PFSK-1 (cell line): ENCODE results near the gene NR6A1.

Source experiments
- FOXP2 ChIP-seq: optimal IDR thresholded peaks from 2 replicates; pipeline ENCODE3; 2011; ENCODE audit warnings: borderline replicate concordance, control low read depth, inconsistent platforms; ENCODE audit not compliant: insufficient read depth; ENCODE audit errors: extremely low read length, extremely low read depth
- POLR2AphosphoS5 ChIP-seq: IDR thresholded peaks from 2 replicates; pipeline ENCODE4 v1.6.1; 2012; ENCODE audit warnings: low read depth, mild to moderate bottlenecking, control low read depth, low read length, moderate library complexity
- SIN3A ChIP-seq: IDR thresholded peaks from 2 replicates; pipeline ENCODE4 v1.6.1; 2012; ENCODE audit warnings: mild to moderate bottlenecking, low read length, moderate library complexity, borderline replicate concordance; ENCODE audit not compliant: insufficient read depth
- TAF1 ChIP-seq: IDR thresholded peaks from 2 replicates; pipeline ENCODE4 v1.6.1; 2012; ENCODE audit warnings: low read length, control low read depth, borderline replicate concordance; ENCODE audit not compliant: insufficient read depth
- TF ChIP-seq, protein P1 (sequence below), 2 experiments: IDR thresholded peaks; 2 replicates each; pipeline versions ENCODE4 v1.6.1 to v1.8.0; 2011 to 2012; ENCODE audit warnings: low read depth in 2 of 2, low read length in 2 of 2, control low read depth in 1 of 2, inconsistent platforms in 1 of 2, mild to moderate bottlenecking in 1 of 2, moderate library complexity in 1 of 2; ENCODE audit not compliant: insufficient read depth in 1 of 2

NR6A1 gene

DNA sequence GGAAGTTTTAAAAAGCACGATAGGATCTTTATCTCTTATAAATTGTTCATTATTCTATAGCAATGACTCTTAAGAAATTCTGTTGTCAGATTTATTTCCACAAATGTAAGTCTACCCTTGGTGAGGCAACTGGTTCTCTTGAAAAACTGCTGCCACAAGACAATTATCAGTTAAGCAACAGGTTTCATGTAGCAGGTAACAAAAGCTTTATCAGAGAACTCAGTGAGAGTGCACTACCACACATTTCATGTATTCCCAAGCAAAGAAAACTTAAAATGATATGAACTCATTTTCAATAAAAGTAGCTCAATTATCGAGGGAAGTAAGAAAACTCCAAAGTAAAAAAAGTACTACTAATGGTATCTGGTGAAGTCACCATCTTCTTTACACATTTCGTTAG is 9.4 kb downstream of the NR6A1 start:
- no peak for TF ChIP-seq POLR2AphosphoS5
- TF ChIP-seq SIN3A = no peak
- TF ChIP-seq TAF1 = no peak
- TF ChIP-seq, protein P1, sequence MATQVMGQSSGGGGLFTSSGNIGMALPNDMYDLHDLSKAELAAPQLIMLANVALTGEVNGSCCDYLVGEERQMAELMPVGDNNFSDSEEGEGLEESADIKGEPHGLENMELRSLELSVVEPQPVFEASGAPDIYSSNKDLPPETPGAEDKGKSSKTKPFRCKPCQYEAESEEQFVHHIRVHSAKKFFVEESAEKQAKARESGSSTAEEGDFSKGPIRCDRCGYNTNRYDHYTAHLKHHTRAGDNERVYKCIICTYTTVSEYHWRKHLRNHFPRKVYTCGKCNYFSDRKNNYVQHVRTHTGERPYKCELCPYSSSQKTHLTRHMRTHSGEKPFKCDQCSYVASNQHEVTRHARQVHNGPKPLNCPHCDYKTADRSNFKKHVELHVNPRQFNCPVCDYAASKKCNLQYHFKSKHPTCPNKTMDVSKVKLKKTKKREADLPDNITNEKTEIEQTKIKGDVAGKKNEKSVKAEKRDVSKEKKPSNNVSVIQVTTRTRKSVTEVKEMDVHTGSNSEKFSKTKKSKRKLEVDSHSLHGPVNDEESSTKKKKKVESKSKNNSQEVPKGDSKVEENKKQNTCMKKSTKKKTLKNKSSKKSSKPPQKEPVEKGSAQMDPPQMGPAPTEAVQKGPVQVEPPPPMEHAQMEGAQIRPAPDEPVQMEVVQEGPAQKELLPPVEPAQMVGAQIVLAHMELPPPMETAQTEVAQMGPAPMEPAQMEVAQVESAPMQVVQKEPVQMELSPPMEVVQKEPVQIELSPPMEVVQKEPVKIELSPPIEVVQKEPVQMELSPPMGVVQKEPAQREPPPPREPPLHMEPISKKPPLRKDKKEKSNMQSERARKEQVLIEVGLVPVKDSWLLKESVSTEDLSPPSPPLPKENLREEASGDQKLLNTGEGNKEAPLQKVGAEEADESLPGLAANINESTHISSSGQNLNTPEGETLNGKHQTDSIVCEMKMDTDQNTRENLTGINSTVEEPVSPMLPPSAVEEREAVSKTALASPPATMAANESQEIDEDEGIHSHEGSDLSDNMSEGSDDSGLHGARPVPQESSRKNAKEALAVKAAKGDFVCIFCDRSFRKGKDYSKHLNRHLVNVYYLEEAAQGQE (IDR thresholded peaks at IDR 0.05; ENCODE audit: insufficient read depth in 1 of 2, low read depth in 2 of 2, low read length in 2 of 2) = no peak
- TF ChIP-seq FOXP2 = no peak

DNA sequence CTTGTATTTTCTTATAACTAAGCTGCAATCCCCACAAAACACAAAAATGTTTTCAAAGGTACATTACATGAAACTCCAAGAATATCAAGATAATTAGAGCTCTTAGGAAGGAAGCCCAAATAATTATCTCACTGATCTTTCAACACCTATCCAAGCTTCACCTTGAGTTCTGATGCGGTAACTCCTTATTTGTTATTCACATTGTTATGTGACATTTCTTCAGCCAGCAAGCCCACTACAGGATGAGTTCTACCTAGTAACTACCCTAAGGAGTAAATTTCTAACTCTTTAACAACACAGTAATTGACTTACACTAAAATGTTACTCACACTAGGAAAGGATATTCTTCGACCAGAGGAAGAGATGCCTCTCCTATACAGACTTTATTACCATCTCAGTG is 9.9 kb downstream of the NR6A1 start:
- TF ChIP-seq, protein P1 (IDR thresholded peaks at IDR 0.05; ENCODE audit: insufficient read depth in 1 of 2, low read depth in 2 of 2, low read length in 2 of 2) = no peak
- TF ChIP-seq FOXP2 = no peak
- TF ChIP-seq TAF1 = no peak
- TF ChIP-seq POLR2AphosphoS5 = no peak
- TF ChIP-seq SIN3A = no peak

DNA sequence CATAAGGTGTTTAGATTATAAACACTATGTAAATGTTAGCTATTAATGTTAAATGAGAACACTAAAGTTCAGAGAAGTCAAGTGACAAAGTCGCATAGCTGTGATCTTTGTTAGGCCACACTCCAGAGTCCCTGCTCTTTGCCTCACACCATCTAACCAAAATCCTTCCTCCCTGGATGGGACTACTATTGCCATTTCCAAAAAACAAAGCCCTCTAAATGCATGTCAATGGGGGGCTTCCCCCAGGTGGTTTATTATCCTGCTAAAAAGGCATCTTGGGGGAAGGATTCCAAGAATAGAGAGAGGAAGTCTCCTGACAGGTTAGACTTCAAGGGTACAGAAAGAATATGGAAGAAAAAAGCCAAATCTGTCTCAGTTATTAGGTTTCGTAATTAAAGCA is 10.4 kb downstream of the NR6A1 start:
- TF ChIP-seq POLR2AphosphoS5 = no peak
- no peak for TF ChIP-seq SIN3A
- TF ChIP-seq TAF1 = no peak
- TF ChIP-seq FOXP2 = no peak
- TF ChIP-seq, protein P1 (IDR thresholded peaks at IDR 0.05; ENCODE audit: insufficient read depth in 1 of 2, low read depth in 2 of 2, low read length in 2 of 2) = no peak

DNA sequence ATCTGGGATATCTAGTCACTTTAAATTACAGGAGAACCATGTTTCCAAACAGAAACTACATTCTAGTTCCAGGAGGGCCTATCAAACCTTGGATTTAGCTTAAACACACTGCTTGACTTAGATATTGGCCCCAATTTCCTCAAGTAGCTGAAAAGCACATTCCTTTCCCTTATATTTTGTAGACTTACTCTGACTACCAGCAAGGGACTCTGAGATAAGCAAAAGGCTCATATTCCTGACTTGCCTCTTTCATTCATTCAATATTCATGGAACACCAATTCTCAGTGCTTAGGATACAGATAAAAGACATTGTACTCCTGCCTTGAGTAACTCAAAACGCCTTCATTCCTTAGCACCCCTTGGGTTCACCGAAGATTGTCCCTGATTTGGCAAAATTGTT is 11.8 kb downstream of the NR6A1 start:
- no peak for TF ChIP-seq TAF1
- TF ChIP-seq, protein P1 (IDR thresholded peaks at IDR 0.05; ENCODE audit: insufficient read depth in 1 of 2, low read depth in 2 of 2, low read length in 2 of 2) = no peak
- no peak for TF ChIP-seq FOXP2
- no peak for TF ChIP-seq SIN3A
- no peak for TF ChIP-seq POLR2AphosphoS5

DNA sequence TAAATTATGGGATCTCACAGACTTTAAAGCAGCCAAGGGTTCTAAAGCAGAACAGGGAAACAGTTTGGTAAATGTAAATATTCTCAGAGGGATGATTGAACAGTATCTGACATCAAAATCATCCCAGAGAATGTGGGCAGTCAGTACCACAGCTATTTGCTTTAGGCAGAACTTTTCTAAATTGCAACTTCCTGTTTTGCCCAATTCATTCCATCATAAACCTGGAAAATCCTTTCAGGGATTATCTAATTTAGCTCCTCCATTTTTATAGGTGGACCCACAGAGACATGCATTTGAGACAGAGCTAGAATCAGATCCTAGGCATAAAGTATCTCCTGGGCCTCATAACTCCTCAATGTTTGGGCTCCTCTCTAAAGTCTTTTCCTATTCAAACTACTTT is 12.4 kb downstream of the NR6A1 start:
- TF ChIP-seq, protein P1 (IDR thresholded peaks at IDR 0.05; ENCODE audit: insufficient read depth in 1 of 2, low read depth in 2 of 2, low read length in 2 of 2) = no peak
- TF ChIP-seq FOXP2 (no peak), SIN3A (no peak), POLR2AphosphoS5 (no peak), TAF1 (no peak)
